Fibroblast of lung (primary cell): ENCODE data around the gene CHCHD6.

Experiments
- EZH2 ChIP-seq: IDR thresholded peaks from 2 replicates; pipeline ENCODE4 v1.5.1; 2012; ENCODE audit warnings: low read length, control low read depth, mild to moderate bottlenecking; ENCODE audit errors: missing control alignments
- TF ChIP-seq, protein P1 (sequence below), 2 donors: IDR thresholded peaks in 1 of 2; conservative IDR thresholded peaks in 1 of 2; 1 replicate in 1 of 2; 2 replicates in 1 of 2; pipeline ENCODE4 v1.5.1; 2011 to 2012; ENCODE audit warnings: low read length in 2 of 2, control low read depth in 1 of 2, inconsistent platforms in 1 of 2, low read depth in 1 of 2, mild to moderate bottlenecking in 1 of 2

GRCh38 chr3:126923895-126924294, 219.9 kb downstream of the CHCHD6 start:
- TF ChIP-seq, protein P1, sequence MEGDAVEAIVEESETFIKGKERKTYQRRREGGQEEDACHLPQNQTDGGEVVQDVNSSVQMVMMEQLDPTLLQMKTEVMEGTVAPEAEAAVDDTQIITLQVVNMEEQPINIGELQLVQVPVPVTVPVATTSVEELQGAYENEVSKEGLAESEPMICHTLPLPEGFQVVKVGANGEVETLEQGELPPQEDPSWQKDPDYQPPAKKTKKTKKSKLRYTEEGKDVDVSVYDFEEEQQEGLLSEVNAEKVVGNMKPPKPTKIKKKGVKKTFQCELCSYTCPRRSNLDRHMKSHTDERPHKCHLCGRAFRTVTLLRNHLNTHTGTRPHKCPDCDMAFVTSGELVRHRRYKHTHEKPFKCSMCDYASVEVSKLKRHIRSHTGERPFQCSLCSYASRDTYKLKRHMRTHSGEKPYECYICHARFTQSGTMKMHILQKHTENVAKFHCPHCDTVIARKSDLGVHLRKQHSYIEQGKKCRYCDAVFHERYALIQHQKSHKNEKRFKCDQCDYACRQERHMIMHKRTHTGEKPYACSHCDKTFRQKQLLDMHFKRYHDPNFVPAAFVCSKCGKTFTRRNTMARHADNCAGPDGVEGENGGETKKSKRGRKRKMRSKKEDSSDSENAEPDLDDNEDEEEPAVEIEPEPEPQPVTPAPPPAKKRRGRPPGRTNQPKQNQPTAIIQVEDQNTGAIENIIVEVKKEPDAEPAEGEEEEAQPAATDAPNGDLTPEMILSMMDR (conservative IDR thresholded peaks at IDR 0.05 in 1 of 2, IDR thresholded peaks at IDR 0.05 in 1 of 2; ENCODE audit: low read depth in 1 of 2, low read length in 2 of 2), result no peak
- no peak for TF ChIP-seq EZH2
